ENCODE data around the gene MUC6. TPM values are rescaled to one million over a fixed set of nuclear protein-coding genes. Genes with fewer than 3 reads are reported as not detected.
"Not testable (repeated sequence)": the region's sequence is repeated elsewhere in the genome, so short reads cannot be mapped to it uniquely, and the experiment has no call there.

The MUC6 gene
- total RNA-seq, 2 experiments from 2014 or later, result not detected

DNA sequence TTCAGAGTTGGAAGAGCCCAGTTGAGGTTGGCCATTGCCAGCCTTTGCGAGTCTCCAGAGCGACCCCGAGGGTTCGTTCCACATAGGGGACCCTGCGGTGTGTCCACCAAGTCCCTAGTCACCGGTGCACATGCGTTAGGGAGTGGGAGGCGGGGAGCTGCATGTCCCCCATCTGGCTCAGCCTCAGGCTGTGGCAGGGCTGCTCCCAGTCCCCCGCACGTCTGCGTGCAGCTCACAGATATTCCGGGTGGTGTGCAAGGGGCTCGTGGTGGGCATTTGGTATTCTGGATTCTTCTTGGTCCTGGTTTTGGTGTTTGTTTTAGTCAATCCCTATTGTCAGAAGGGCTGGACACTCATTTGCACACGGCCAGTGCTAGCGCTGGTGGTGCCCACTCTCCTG is 48.8 kb downstream of the MUC6 start:
- ChIA-PET POLR2A (no interaction called here), CTCF (no interaction called here)
- Mint-ChIP-seq H3K4me3 (no peak overlapping the region), H3K27me3 (no peaks in the 10 kb centered on the region), H3K27ac (no peak overlapping the region), H3K4me1 (no peaks in the 10 kb centered on the region), H3K9me3 (no peaks in the 10 kb centered on the region), H3K36me3 (ENCODE audit: low read depth) (peaks cover 31% of the 10 kb centered on the region)
- no peak for DNase-seq

DNA sequence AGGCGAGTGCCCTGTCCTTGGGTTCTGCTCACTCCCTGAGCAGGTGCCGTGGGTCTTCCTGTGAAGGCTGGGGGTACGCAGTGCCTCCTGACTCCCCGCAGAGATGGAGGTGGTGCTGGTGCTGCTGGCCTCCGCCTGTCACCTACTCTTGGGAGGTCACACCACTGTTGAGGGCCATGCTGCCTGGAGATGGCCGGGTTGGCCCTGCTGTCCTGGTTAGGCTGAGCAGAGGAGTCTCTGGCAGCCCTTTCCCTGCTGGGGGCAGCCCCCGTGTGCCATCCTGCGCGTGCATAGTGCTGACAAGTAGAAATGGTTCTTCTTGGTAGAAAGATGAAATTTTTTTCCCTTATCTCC is 49.6 kb downstream of the MUC6 start:
- Mint-ChIP-seq H3K36me3 (ENCODE audit: low read depth) (peaks cover 31% of the 10 kb centered on the region), H3K9me3 (no peaks in the 10 kb centered on the region), H3K4me3 (no peak overlapping the region), H3K27ac (no peak overlapping the region), H3K4me1 (no peaks in the 10 kb centered on the region), H3K27me3 (no peaks in the 10 kb centered on the region)
- CTCF ChIA-PET, result no interaction called here
- no peak for DNase-seq
- POLR2A ChIA-PET, result no interaction called here

DNA sequence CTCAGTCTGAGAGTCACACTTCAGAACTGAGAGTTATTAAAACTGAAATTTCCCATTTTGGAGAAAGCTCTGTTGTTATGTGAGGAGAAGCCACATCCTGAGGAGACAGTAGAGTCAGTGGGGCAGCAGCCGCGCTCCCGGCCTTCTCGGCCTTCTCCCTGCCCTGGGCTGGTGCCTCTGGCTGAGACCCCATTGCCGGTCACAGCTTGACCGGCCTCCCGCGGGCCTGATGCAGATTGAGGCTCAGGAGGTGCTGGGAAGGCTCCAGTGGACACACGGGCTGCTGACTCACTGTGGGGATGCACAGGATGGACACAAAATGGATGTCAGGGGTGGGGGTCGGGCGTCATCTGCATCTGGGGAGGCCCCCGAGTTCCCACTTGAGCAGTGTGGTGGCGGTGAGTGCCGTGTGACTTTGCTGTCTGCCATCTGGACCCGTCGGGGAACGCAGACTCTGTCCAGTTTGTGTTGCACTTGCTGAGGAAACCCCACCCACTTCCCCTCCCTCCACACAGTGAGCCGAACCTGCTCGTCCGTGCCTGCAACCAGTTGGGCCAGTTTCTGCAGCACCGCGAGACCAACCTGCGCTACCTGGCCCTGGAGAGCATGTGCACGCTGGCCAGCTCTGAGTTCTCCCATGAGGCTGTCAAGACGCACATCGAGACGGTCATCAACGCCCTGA is 50.1 kb downstream of the MUC6 start:
- Mint-ChIP-seq H3K4me1 (no peaks in the 10 kb centered on the region), H3K36me3 (ENCODE audit: low read depth) (peaks cover 31% of the 10 kb centered on the region), H3K27ac (no peak overlapping the region), H3K27me3 (no peaks in the 10 kb centered on the region), H3K9me3 (no peaks in the 10 kb centered on the region), H3K4me3 (no peak overlapping the region)
- DNase-seq, result no peak
- POLR2A ChIA-PET, result no interaction called here
- CTCF ChIA-PET, result no interaction called here

DNA sequence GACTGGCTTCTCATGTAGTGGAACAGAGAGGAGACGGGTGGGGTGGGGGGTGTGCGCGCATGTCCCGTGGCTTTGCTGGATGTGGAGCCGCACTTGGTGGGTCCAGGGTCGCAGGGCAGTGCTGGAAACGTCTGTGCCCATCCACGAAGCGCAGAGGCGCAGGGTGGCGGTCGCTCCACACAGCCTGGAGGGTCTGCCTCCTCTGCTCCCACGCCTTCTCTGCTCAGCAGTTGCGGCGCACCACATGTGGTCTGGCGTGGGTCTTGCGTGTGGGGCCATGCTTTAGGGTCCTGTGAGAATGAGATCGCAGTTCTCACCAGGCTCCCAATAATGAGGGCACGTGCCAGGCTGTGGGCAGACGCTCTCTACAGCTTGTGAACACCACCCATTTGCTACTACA is 50.7 kb downstream of the MUC6 start:
- Mint-ChIP-seq H3K36me3 (ENCODE audit: low read depth) (peaks cover 34% of the 10 kb centered on the region), H3K27me3 (no peaks in the 10 kb centered on the region), H3K9me3 (no peaks in the 10 kb centered on the region), H3K4me3 (no peak overlapping the region), H3K27ac (no peak overlapping the region), H3K4me1 (peaks cover 2% of the 10 kb centered on the region)
- ChIA-PET CTCF (no interaction called here), POLR2A (no interaction called here)
- no peak for DNase-seq

DNA sequence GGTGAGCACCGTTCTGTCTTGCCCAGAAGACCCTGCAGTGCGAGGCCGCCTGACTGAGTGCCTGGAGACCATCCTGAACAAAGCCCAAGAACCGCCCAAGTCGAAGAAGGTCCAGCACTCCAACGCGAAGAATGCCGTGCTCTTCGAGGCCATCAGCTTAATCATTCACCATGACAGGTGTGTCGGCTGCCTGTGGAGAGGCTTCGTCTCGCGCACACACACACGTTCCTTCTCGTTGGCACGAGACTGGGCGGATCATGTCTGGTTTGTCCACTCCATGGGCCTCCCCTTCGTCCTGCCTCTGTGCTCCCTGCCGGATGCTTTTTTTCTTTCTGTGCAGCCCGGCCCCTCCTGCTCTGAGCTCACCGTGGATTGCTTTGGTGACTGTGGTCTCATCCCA is 51.1 kb downstream of the MUC6 start:
- ChIA-PET CTCF (no interaction called here), POLR2A (no interaction called here)
- Mint-ChIP-seq H3K9me3 (no peaks in the 10 kb centered on the region), H3K27me3 (no peaks in the 10 kb centered on the region), H3K4me1 (peaks cover 3% of the 10 kb centered on the region), H3K4me3 (no peak overlapping the region), H3K27ac (no peak overlapping the region), H3K36me3 (ENCODE audit: low read depth) (peaks cover 38% of the 10 kb centered on the region)
- no peak for DNase-seq

DNA sequence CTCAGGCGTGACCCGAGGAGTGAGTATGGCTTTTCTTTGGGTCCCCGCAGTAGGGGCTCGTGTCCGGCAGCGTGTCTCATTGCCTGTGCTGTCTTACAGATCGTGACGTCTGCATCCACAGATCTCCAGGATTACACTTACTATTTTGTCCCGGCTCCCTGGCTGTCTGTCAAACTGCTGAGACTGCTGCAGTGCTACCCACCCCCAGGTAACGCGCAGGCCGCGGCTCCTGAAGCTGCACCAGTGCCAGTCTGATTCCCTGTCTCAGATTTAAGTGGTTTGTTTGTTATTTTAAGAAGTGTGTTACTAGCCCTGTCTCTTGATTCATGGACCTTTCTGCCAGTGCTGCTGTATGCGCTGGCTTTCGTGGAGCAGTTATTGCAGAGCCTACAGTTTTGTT is 52.0 kb downstream of the MUC6 start:
- Mint-ChIP-seq H3K4me1 (peaks cover 3% of the 10 kb centered on the region), H3K9me3 (no peaks in the 10 kb centered on the region), H3K36me3 (ENCODE audit: low read depth) (peaks cover 34% of the 10 kb centered on the region), H3K27me3 (no peaks in the 10 kb centered on the region), H3K27ac (no peak overlapping the region), H3K4me3 (no peak overlapping the region)
- CTCF ChIA-PET, result no interaction called here
- DNase-seq, result no peak
- POLR2A ChIA-PET, result no interaction called here

DNA sequence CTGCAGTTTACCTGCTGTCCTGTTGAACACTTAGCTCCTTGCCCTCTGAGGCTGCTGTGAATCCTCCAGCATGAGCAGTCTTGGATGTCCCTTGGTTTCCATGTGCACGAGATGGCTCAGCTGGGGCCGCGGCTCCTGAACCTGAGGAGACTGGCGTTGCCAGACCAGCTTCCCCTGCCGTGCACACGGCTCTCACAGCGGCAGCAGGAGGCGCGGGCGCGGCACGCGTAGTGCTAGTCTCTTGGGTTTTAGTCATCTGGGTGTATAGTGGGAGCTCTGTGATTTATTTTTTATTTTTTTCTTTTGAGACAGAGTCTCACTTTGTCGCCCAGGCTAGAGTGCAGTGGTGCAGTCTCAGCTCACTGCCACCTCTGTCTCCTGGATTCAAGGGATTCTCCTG is 54.8 kb downstream of the MUC6 start:
- POLR2A ChIA-PET, result no interaction called here
- Mint-ChIP-seq H3K9me3 (no peaks in the 10 kb centered on the region), H3K27me3 (no peaks in the 10 kb centered on the region), H3K36me3 (ENCODE audit: low read depth) (peaks cover 25% of the 10 kb centered on the region), H3K4me1 (peaks cover 3% of the 10 kb centered on the region), H3K27ac (no peak overlapping the region), H3K4me3 (no peak overlapping the region)
- DNase-seq, result no peak
- CTCF ChIA-PET, result no interaction called here

DNA sequence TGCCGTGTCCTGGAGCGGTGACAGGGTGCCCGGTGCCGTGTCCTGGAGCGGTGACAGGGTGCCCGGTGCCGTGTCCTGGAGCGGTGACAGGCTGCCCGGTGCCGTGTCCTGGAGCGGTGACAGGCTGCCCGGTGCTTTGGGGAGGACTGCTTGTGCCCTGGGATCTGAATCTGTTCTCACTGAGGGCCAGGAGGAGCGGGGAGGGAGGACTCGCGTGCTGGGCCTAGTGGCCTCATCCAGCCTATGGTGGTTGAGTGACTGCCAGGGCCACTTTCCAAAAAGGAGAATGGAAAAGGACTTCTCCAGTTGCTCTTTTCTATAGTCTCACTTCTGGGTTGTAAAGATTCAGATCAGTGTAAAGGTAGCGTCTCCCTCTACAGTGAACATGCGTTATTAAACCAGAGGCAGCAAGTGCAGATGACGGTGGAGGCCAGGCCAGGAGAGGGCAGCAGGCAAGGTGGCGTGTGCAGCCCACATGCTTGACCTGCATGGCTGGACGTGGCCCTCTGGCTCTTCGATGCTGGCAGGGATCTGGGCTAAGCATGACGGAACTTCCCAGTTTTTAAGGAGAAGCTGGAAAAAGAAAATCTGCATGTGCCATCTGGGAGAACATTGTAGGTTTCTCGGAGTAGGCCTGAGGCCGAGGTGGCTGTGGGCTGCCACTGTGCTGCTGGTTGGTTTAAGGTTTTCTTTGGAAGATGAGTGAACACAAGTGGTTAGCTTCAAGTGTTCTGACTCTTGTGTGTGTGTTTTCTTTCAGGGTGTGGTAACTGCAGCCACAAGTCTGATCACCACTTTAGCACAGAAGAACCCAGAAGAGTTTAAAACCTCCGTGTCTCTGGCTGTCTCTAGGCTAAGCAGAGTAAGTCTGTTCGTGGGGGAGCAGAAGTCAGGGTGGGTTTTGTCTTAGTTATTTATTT is 55.8 kb downstream of the MUC6 start:
- H3K27ac Mint-ChIP-seq, result no peak overlapping the region
- DNase-seq, result no peak
- POLR2A ChIA-PET, result no interaction called here
- peaks cover 12% of the 10 kb centered on the region for H3K4me1 Mint-ChIP-seq
- H3K4me3 Mint-ChIP-seq, result no peak overlapping the region
- no peaks in the 10 kb centered on the region for H3K9me3 Mint-ChIP-seq
- no peaks in the 10 kb centered on the region for H3K27me3 Mint-ChIP-seq
- peaks cover 25% of the 10 kb centered on the region for H3K36me3 Mint-ChIP-seq (ENCODE audit: low read depth)
- CTCF ChIA-PET, result no interaction called here

DNA sequence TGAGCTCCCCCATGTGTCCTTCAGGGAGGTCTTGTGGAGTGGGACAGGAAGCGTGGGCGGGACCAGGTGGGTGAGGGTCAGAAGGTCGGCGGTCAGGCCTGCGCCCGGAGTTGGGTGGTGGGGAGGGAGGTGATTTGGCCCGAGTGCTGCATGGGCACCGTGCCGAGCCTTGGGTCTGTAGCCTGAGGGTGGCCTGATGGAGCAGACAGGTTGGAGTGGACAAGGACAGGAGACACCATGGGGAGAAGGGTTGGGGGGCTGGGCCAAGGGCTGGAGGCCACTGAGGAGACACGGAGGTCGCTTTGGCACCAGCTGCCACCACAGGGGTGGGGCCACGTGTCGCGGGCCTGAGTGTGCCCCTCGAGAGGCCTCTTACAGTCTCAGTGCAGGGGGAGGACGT is 57.7 kb downstream of the MUC6 start:
- Mint-ChIP-seq H3K27ac (no peak overlapping the region), H3K9me3 (no peaks in the 10 kb centered on the region), H3K4me1 (peaks cover 16% of the 10 kb centered on the region), H3K36me3 (ENCODE audit: low read depth) (peaks cover 21% of the 10 kb centered on the region), H3K27me3 (no peaks in the 10 kb centered on the region), H3K4me3 (no peak overlapping the region)
- POLR2A ChIA-PET, result no interaction called here
- CTCF ChIA-PET, result no interaction called here
- no peak for DNase-seq

DNA sequence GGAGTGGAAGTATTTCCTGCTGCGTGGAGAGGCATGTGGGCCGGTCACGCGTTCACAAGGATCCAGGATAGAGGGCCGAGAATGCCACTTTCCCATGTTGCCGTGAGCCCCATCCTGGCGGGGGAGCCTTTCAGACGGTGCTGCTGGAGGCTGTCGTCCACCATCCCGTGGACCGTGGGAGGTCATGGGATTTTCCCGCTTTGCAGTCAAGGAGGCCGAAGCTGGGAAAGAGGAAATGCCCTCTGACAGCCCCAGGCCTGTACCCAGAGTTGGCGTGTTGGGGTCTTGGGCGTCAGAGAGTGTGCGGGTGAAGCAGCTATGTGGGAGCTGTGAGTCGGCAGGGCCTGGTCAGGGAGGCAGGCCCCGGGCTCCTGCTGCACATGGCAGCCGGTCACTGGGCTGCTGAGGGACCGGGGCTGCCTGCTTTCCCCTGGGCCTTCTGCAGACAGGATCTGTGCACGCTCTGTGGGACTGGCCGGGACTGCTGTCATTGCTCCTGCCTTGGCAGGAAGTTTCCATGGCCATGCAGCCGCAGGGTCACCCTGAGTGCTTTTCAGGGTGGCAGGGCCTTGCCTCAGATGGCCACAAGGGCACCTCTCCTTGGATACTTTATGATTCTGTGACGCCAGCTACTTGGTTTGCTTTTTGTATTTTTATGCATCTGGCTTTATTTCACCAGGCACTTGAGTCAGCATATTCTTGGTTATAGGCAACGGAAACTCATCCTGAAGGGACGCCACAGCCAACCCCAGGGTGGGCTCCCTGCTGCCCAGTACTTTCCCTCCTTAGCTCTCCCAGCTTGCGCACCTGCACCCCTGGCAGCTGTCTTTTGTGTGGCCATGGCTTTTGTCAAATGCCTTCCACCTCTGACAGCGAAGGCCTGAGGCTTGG is 58.4 kb downstream of the MUC6 start:
- Mint-ChIP-seq H3K36me3 (ENCODE audit: low read depth) (peaks cover 22% of the 10 kb centered on the region), H3K4me1 (peaks cover 16% of the 10 kb centered on the region), H3K4me3 (no peak overlapping the region), H3K9me3 (no peaks in the 10 kb centered on the region), H3K27me3 (no peaks in the 10 kb centered on the region), H3K27ac (no peak overlapping the region)
- no peak for DNase-seq
- ChIA-PET POLR2A (no interaction called here), CTCF (no interaction called here)

DNA sequence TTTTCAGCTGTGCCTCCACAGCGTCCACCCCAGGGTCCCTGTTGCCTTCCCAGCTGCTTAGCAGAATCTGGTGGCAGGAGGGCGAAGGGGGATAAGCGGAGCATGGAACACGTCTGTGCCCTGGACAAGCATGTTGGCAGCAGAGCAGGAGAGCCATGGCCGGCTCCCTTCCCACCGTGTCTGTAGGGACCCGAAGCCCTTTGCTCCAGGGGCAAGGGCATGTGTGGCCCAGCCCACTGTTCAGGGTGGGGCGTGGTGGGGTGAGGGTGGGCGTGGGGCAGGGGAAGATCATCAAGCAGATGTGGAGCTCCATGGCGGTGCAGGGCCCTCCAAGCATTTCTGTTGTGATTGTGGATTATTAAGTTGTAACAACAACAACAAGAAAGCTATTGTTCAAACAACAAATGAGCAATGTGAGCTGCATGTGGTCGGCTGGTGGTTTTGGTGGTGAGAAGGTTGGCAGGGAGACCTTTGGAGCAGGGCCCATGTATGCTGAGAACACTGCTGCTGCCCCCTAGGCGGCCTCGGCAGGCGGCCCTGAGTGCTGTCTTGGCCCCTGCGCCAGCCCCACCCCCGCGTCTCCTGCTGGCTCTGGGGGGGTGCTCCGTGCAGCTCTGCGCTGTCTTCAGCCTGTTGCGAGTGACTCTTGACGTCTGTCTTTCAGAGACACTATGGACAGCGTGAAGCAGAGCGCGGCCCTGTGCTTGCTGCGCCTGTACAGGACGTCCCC is 59.9 kb downstream of the MUC6 start:
- DNase-seq, result peak; percentile 28
- CTCF ChIA-PET, result interaction anchor here (0.9 to 1.2 kb wide), 2 partner anchors 46 to 75 kb away, joined by 3 to 4 read pairs; no protein-coding TSS in a partner anchor

DNA sequence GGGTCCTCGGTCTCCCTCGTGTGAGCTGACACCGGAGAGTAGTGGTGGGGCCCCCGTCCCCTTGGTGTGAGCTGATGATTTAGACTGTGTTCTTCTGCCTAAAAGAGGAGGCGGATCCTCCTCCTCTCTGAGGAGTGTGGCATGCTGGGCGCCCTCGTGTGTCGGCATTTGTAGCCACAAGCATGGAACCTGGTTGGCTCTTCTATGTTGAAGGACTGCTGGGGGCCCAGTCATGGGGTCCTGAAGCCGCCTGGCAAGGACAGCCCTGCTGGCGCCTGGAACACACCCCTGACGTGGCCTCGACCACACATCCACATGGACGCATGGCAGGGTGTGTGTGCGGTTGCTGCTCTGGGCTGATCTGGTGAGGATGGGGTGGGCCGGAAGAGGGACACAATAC is 60.7 kb downstream of the MUC6 start:
- Mint-ChIP-seq H3K4me1 (peaks cover 18% of the 10 kb centered on the region), H3K36me3 (ENCODE audit: low read depth) (peaks cover 27% of the 10 kb centered on the region), H3K27me3 (no peaks in the 10 kb centered on the region), H3K27ac (no peak overlapping the region), H3K4me3 (no peak overlapping the region), H3K9me3 (no peaks in the 10 kb centered on the region)
- POLR2A ChIA-PET, result no interaction called here
- CTCF ChIA-PET, result interaction anchor here (0.9 kb wide), 1 partner anchor 75 kb away, joined by 3 read pairs; no protein-coding TSS in a partner anchor
- DNase-seq, result no peak

More for the DNA sequence above, 59.9 kb downstream of the MUC6 start:
- Mint-ChIP-seq H3K36me3 (ENCODE audit: low read depth) (peaks cover 25% of the 10 kb centered on the region), H3K9me3 (no peaks in the 10 kb centered on the region), H3K27me3 (no peaks in the 10 kb centered on the region), H3K4me1 (peaks cover 16% of the 10 kb centered on the region), H3K4me3 (no peak overlapping the region), H3K27ac (no peak overlapping the region)
- POLR2A ChIA-PET, result no interaction called here

DNA sequence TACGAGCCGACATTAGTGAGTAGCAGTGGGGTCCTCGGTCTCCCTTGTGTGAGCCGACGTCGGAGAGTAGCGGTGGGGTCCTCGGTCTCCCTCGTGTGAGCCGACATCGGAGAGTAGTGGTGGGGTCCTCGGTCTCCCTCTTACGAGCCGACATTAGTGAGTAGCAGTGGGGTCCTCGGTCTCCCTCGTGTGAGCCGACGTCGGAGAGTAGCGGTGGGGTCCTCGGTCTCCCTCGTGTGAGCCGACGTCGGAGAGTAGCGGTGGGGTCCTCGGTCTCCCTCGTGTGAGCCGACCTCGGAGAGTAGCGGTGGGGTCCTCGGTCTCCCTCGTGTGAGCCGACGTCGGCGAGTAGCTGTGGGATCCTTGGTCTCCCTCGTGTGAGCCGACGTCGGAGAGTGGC is 61.1 kb downstream of the MUC6 start:
- H3K4me3 Mint-ChIP-seq, DNase-seq, H3K27me3 Mint-ChIP-seq, POLR2A ChIA-PET, CTCF ChIA-PET, H3K27ac Mint-ChIP-seq, H3K9me3 Mint-ChIP-seq: not testable (repeated sequence)
- Mint-ChIP-seq H3K36me3 (ENCODE audit: low read depth) (peaks cover 26% of the 10 kb centered on the region), H3K4me1 (peaks cover 21% of the 10 kb centered on the region)
